Measurements from ENCODE around the gene JADE2.

The JADE2 gene

GRCh38 chr5:134564396-134564795 lies 38.9 kb downstream of the JADE2 start:
- H3K27me3 ChIP-seq (ENCODE audit: control insufficient read depth in 1 of 2, insufficient read depth in 1 of 2, low read length in 2 of 2): no peaks in the 10 kb centered on the region
- H2BK12ac ChIP-seq (ENCODE audit: low read length in 2 of 2): no peak overlapping the region
- H4K91ac ChIP-seq (ENCODE audit: low read length): no peak overlapping the region
- no peaks in the 10 kb centered on the region for H3K9me3 ChIP-seq (ENCODE audit: control insufficient read depth, low read length)
- no peak for DNase-seq
- no peak overlapping the region for H3K14ac ChIP-seq (ENCODE audit: low read length in 2 of 2)
- H2BK5ac ChIP-seq (ENCODE audit: low read depth, low read length, poor library complexity, severe bottlenecking): no peak overlapping the region
- H3K4me3 ChIP-seq (ENCODE audit: insufficient read depth in 1 of 2, low read depth in 1 of 2, low read length in 2 of 2): no peak overlapping the region
- H3K23ac ChIP-seq (ENCODE audit: low read length in 2 of 2): no peak overlapping the region
- no peak overlapping the region for H3K4ac ChIP-seq (ENCODE audit: low read depth in 1 of 2, low read length in 2 of 2)
- no peak overlapping the region for H2AFZ ChIP-seq (ENCODE audit: low read depth, low read length)
- no peak overlapping the region for H2BK15ac ChIP-seq (ENCODE audit: low read depth, poor library complexity, severe bottlenecking)
- no peak overlapping the region for H3K9ac ChIP-seq (ENCODE audit: low read length)
- WGBS: 100% methylated on average over 4 of the region's 4 CpGs
- H3K4me1 ChIP-seq (ENCODE audit: control insufficient read depth, insufficient read depth, low read depth, low read length): peaks cover 21% of the 10 kb centered on the region
- no peak overlapping the region for H3K27ac ChIP-seq (ENCODE audit: low read length, poor library complexity, severe bottlenecking)
- H2AK5ac ChIP-seq (ENCODE audit: low read length, severe bottlenecking): no peak overlapping the region
- no peak overlapping the region for H3K18ac ChIP-seq (ENCODE audit: low read depth in 1 of 2, low read length in 2 of 2)
- no peak overlapping the region for H2BK120ac ChIP-seq (ENCODE audit: low read depth, low read length)
- peaks cover 61% of the 10 kb centered on the region for H3K79me1 ChIP-seq (replicated peaks; ENCODE audit: low read length, poor library complexity, severe bottlenecking)
- no peak overlapping the region for H3K4me2 ChIP-seq (ENCODE audit: low read length, poor library complexity, severe bottlenecking)
- H4K8ac ChIP-seq (ENCODE audit: low read length): no peak overlapping the region
- H3K36me3 ChIP-seq (ENCODE audit: control insufficient read depth in 1 of 2, insufficient read depth in 2 of 2, low read depth in 1 of 2, low read length in 2 of 2): peaks cover 91 to 99% of the 10 kb centered on the region in 2 experiments

- H3K4me3 ChIP-seq (ENCODE audit: insufficient read depth in 1 of 2, low read depth in 1 of 2, low read length in 2 of 2): no peak overlapping the region
These were observed 40.6 kb downstream of the JADE2 start for GRCh38 chr5:134565791-134566740.

GRCh38 chr5:134566741-134567221 lies 41.3 kb downstream of the JADE2 start:
- Histone ChIP-seq H3K27me3 (ENCODE audit: control insufficient read depth in 1 of 2, insufficient read depth in 1 of 2, low read length in 2 of 2) (no peaks in the 10 kb centered on the region), H2BK12ac (ENCODE audit: low read length in 2 of 2) (no peak overlapping the region), H4K91ac (ENCODE audit: low read length) (no peak overlapping the region), H3K4me1 (ENCODE audit: control insufficient read depth, insufficient read depth, low read depth, low read length) (peaks cover 27% of the 10 kb centered on the region), H3K4ac (ENCODE audit: low read depth in 1 of 2, low read length in 2 of 2) (no peak overlapping the region), H3K9me3 (ENCODE audit: control insufficient read depth, low read length) (no peaks in the 10 kb centered on the region), H3K4me2 (ENCODE audit: low read length, poor library complexity, severe bottlenecking) (no peak overlapping the region), H3K36me3 (ENCODE audit: control insufficient read depth in 1 of 2, insufficient read depth in 2 of 2, low read depth in 1 of 2, low read length in 2 of 2) (peaks cover 85 to 99% of the 10 kb centered on the region in 2 experiments), H3K79me1 (replicated peaks; ENCODE audit: low read length, poor library complexity, severe bottlenecking) (peaks cover 56% of the 10 kb centered on the region), H3K9ac (ENCODE audit: low read length) (peak overlapping the region; percentile 31), H2BK5ac (ENCODE audit: low read depth, low read length, poor library complexity, severe bottlenecking) (no peak overlapping the region), H4K8ac (ENCODE audit: low read length) (no peak overlapping the region), H3K18ac (ENCODE audit: low read depth in 1 of 2, low read length in 2 of 2) (no peak overlapping the region), H3K27ac (ENCODE audit: low read length, poor library complexity, severe bottlenecking) (no peak overlapping the region), H3K14ac (ENCODE audit: low read length in 2 of 2) (no peak overlapping the region), H2AFZ (ENCODE audit: low read depth, low read length) (no peak overlapping the region), H2BK15ac (ENCODE audit: low read depth, poor library complexity, severe bottlenecking) (no peak overlapping the region), H3K23ac (ENCODE audit: low read length in 2 of 2) (no peak overlapping the region), H2BK120ac (ENCODE audit: low read depth, low read length) (no peak overlapping the region), H3K4me3 (ENCODE audit: insufficient read depth in 1 of 2, low read depth in 1 of 2, low read length in 2 of 2) (no peak overlapping the region), H2AK5ac (ENCODE audit: low read length, severe bottlenecking) (no peak overlapping the region)
- no peak for DNase-seq
- WGBS: 97% methylated on average over 13 of the region's 13 CpGs

More at GRCh38 chr5:134565791-134566740, 40.6 kb downstream of the JADE2 start:
- Histone ChIP-seq H2BK15ac (ENCODE audit: low read depth, poor library complexity, severe bottlenecking) (no peak overlapping the region), H3K18ac (ENCODE audit: low read depth in 1 of 2, low read length in 2 of 2) (no peak overlapping the region), H3K4me2 (ENCODE audit: low read length, poor library complexity, severe bottlenecking) (no peak overlapping the region), H2BK120ac (ENCODE audit: low read depth, low read length) (no peak overlapping the region), H3K9ac (ENCODE audit: low read length) (no peak overlapping the region), H2BK5ac (ENCODE audit: low read depth, low read length, poor library complexity, severe bottlenecking) (no peak overlapping the region), H3K79me1 (replicated peaks; ENCODE audit: low read length, poor library complexity, severe bottlenecking) (peaks cover 59% of the 10 kb centered on the region), H4K8ac (ENCODE audit: low read length) (no peak overlapping the region), H3K9me3 (ENCODE audit: control insufficient read depth, low read length) (no peaks in the 10 kb centered on the region), H4K91ac (ENCODE audit: low read length) (no peak overlapping the region), H3K27ac (ENCODE audit: low read length, poor library complexity, severe bottlenecking) (no peak overlapping the region), H3K14ac (ENCODE audit: low read length in 2 of 2) (no peak overlapping the region), H3K4me1 (ENCODE audit: control insufficient read depth, insufficient read depth, low read depth, low read length) (peaks cover 28% of the 10 kb centered on the region), H2BK12ac (ENCODE audit: low read length in 2 of 2) (no peak overlapping the region), H3K23ac (ENCODE audit: low read length in 2 of 2) (no peak overlapping the region), H3K4ac (ENCODE audit: low read depth in 1 of 2, low read length in 2 of 2) (no peak overlapping the region), H3K36me3 (ENCODE audit: control insufficient read depth in 1 of 2, insufficient read depth in 2 of 2, low read depth in 1 of 2, low read length in 2 of 2) (peaks cover 89 to 99% of the 10 kb centered on the region in 2 experiments), H3K27me3 (ENCODE audit: control insufficient read depth in 1 of 2, insufficient read depth in 1 of 2, low read length in 2 of 2) (no peaks in the 10 kb centered on the region), H2AFZ (ENCODE audit: low read depth, low read length) (no peak overlapping the region), H2AK5ac (ENCODE audit: low read length, severe bottlenecking) (no peak overlapping the region)
- WGBS: 96% methylated on average over 28 of the region's 28 CpGs
- no peak for DNase-seq

GRCh38 chr5:134567641-134568336 lies 42.3 kb downstream of the JADE2 start:
- Histone ChIP-seq H3K27me3 (ENCODE audit: control insufficient read depth in 1 of 2, insufficient read depth in 1 of 2, low read length in 2 of 2) (no peaks in the 10 kb centered on the region), H3K79me1 (replicated peaks; ENCODE audit: low read length, poor library complexity, severe bottlenecking) (peaks cover 57% of the 10 kb centered on the region), H3K9me3 (ENCODE audit: control insufficient read depth, low read length) (no peaks in the 10 kb centered on the region), H4K91ac (ENCODE audit: low read length) (no peak overlapping the region), H3K4me3 (ENCODE audit: insufficient read depth in 1 of 2, low read depth in 1 of 2, low read length in 2 of 2) (no peak overlapping the region), H2AFZ (ENCODE audit: low read depth, low read length) (no peak overlapping the region), H2BK5ac (ENCODE audit: low read depth, low read length, poor library complexity, severe bottlenecking) (no peak overlapping the region), H2BK120ac (ENCODE audit: low read depth, low read length) (no peak overlapping the region), H2BK12ac (ENCODE audit: low read length in 2 of 2) (no peak overlapping the region), H3K4me1 (ENCODE audit: control insufficient read depth, insufficient read depth, low read depth, low read length) (peaks cover 22% of the 10 kb centered on the region), H3K9ac (ENCODE audit: low read length) (peak overlapping the region; percentile 62), H3K14ac (ENCODE audit: low read length in 2 of 2) (no peak overlapping the region), H3K27ac (ENCODE audit: low read length, poor library complexity, severe bottlenecking) (no peak overlapping the region), H3K18ac (ENCODE audit: low read depth in 1 of 2, low read length in 2 of 2) (no peak overlapping the region), H2AK5ac (ENCODE audit: low read length, severe bottlenecking) (no peak overlapping the region), H3K4me2 (ENCODE audit: low read length, poor library complexity, severe bottlenecking) (no peak overlapping the region), H2BK15ac (ENCODE audit: low read depth, poor library complexity, severe bottlenecking) (no peak overlapping the region), H3K23ac (ENCODE audit: low read length in 2 of 2) (no peak overlapping the region), H3K36me3 (ENCODE audit: control insufficient read depth in 1 of 2, insufficient read depth in 2 of 2, low read depth in 1 of 2, low read length in 2 of 2) (peaks cover 85 to 99% of the 10 kb centered on the region in 2 experiments), H3K4ac (ENCODE audit: low read depth in 1 of 2, low read length in 2 of 2) (no peak overlapping the region), H4K8ac (ENCODE audit: low read length) (no peak overlapping the region)
- 46% methylated on average over 6 of the region's 7 CpGs for WGBS
- DNase-seq: peak; percentile 84

Measured in mesenchymal stem cell (in vitro differentiated cells and primary cell).